Testis (tissue), 3 donors: ENCODE measurements around the gene F5. TPM values are rescaled to one million over a fixed set of nuclear protein-coding genes. Genes with fewer than 3 reads are reported as not detected.

Source experiments
- DNase-seq: peaks from one replicate; pipeline ENCODE4 v3.0.0-alpha.2; 2019
- H3K27ac ChIP-seq, 2 donors: fragments of 200-600 bp; sonication (generic); one replicate each; pipeline ENCODE4 v1.5.1; 2019
- H3K27me3 ChIP-seq: fragments of 200-600 bp; sonication (generic); one replicate; pipeline ENCODE4 v1.5.1; 2019
- H3K36me3 ChIP-seq: fragments of 200-600 bp; sonication (generic); one replicate; pipeline ENCODE4 v1.5.1; 2017; ENCODE audit warnings: low read depth; ENCODE audit errors: missing control alignments
- H3K4me1 ChIP-seq: fragments of 200-600 bp; sonication (generic); one replicate; pipeline ENCODE4 v1.5.1; 2019
- H3K4me3 ChIP-seq, 2 donors: fragments of 200-600 bp; sonication (generic); one replicate each; pipeline ENCODE4 v1.5.1; 2017 to 2019
- H3K9me3 ChIP-seq: fragments of 200-600 bp; sonication (generic); one replicate; pipeline ENCODE4 v1.5.1; 2017
- CTCF ChIP-seq, 3 experiments: fragments of 450-650 bp in 2 of 3; fragments of 200-600 bp in 1 of 3; sonication (generic) in 1 of 3; IDR thresholded peaks; one replicate each; pipeline ENCODE4 v1.5.1; 2016 to 2019; ENCODE audit warnings: antibody characterized with exemption in 3 of 3, mild to moderate bottlenecking in 2 of 3, moderate library complexity in 1 of 3
- POLR2A ChIP-seq: fragments of 450-650 bp; IDR thresholded peaks from one replicate; pipeline ENCODE4 v1.6.1; 2017; ENCODE audit warnings: antibody characterized with exemption, mild to moderate bottlenecking, moderate library complexity
- WGBS, 2 donors: methylation state at CpG; one replicate each; pipeline ENCODE4 v1.1.5; 2018; 5-methylcytosine and 5-hydroxymethylcytosine counted together
- intact Hi-C: fragments of 100-400 bp; cut with DNase I; formaldehyde crosslinking; loops from one replicate; pipeline ENCODE4 v1.15.1; 2023; ENCODE audit warnings: low total_unique reads
- polyA plus RNA-seq: library from polyadenylated mRNA; stranded (reverse); fragments of 350-450 nt; fragmentation: Illumina TruSeq; extraction: RNeasy Lipid Tissue Mini Kit (QIAGEN cat#74804); gene quantifications from one replicate; pipeline ENCODE4 v1.2.3, GENCODE V29; 2014; ENCODE audit warnings: low read depth, low replicate concordance; ENCODE audit not compliant: insufficient read depth
- total RNA-seq, 2 donors: library from RNA; depleted of rRNA; stranded (reverse); fragments of >200 nt; gene quantifications; one replicate each; pipeline ENCODE4 v1.2.3, GENCODE V29; 2016

F5 gene
- total and polyA plus RNA-seq, 3 donors from 2014 or later: 0.63 to 5.2 (median 2.0) TPM

DNA sequence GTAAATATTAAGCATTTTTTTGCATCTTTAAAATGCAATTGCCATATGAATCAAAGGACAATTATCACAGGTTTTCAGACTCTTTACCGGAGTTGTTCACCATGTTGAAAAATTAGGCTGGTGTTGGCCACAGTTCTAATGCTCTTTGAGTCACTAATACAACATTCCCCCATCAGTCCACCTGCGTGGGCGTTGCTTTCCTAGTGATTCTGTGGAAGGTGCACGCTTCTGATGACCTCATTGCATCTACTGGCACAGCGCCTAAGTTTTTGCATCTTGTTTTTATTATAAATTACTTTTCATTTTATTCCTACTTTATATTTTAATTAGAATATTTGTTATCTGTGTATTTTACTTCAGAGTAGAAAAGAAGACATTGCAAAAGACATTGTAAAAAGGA, 4.7 kb upstream of the F5 start:
- H3K27me3 ChIP-seq: no peaks in the 10 kb centered on the region
- intact Hi-C loops: no loop called here
- no peak overlapping the region for H3K27ac ChIP-seq
- 83 to 89% methylated on average over 5 of the region's 5 CpGs for WGBS, 2 donors
- no peak for DNase-seq
- H3K9me3 ChIP-seq: no peaks in the 10 kb centered on the region
- no peak overlapping the region for H3K4me3 ChIP-seq
- no peak for TF ChIP-seq CTCF (IDR thresholded peaks at IDR 0.05)
- no peak for TF ChIP-seq POLR2A
- H3K4me1 ChIP-seq: peaks cover 8% of the 10 kb centered on the region
- no peaks in the 10 kb centered on the region for H3K36me3 ChIP-seq

- Histone ChIP-seq H3K4me3 (no peak overlapping the region), H3K36me3 (no peaks in the 10 kb centered on the region), H3K27me3 (no peaks in the 10 kb centered on the region), H3K9me3 (no peaks in the 10 kb centered on the region), H3K4me1 (peaks cover 8% of the 10 kb centered on the region), H3K27ac (no peak overlapping the region)
- intact Hi-C loops: no loop called here
- no peak for TF ChIP-seq CTCF (IDR thresholded peaks at IDR 0.05)
- no peak for TF ChIP-seq POLR2A
- 84 to 87% methylated on average over 4 of the region's 4 CpGs for WGBS, 2 donors
- DNase-seq: no peak
Measured at GRCh38 chr1:169588785-169589485, 2.7 kb upstream of the F5 start.

- Histone ChIP-seq H3K4me3 (no peak overlapping the region), H3K27ac (no peak overlapping the region), H3K4me1 (peaks cover 8% of the 10 kb centered on the region), H3K9me3 (no peaks in the 10 kb centered on the region), H3K36me3 (no peaks in the 10 kb centered on the region), H3K27me3 (no peaks in the 10 kb centered on the region)
- TF ChIP-seq CTCF (IDR thresholded peaks at IDR 0.05): no peak
- TF ChIP-seq POLR2A: no peak
- no peak for DNase-seq
- 12 to 38% methylated on average over 1 of the region's 1 CpG for WGBS, 2 donors
- intact Hi-C loops: no loop called here
Measured at GRCh38 chr1:169588112-169588511, 1.8 kb upstream of the F5 start.

DNA sequence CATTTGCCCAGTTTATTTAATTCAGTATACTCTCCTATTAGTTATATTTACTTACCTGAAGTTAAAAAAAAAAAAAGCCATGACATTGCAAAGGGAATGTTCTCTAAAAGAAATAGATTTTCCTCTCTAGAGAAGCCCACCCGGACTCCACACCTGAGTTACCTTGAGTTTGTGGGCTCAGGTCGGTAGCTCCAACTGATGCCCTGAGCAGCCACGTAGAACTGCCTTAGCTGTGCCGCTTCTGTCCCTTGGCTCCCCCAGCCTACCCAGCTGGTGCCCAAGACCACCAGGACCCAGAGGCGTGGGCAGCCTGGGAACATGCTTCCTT, 250 bp downstream of the F5 start:
- H3K27ac ChIP-seq: no peak overlapping the region
- H3K27me3 ChIP-seq: no peaks in the 10 kb centered on the region
- no peaks in the 10 kb centered on the region for H3K36me3 ChIP-seq
- H3K4me3 ChIP-seq: peak overlapping the region in 1 of 2 donors; percentile 23
- intact Hi-C loops: no loop called here
- peaks cover 8% of the 10 kb centered on the region for H3K4me1 ChIP-seq
- 12 to 21% methylated on average over 4 to 5 of the region's 5 CpGs for WGBS, 2 donors
- H3K9me3 ChIP-seq: no peaks in the 10 kb centered on the region
- DNase-seq: no peak
- TF ChIP-seq CTCF (IDR thresholded peaks at IDR 0.05): no peak
- no peak for TF ChIP-seq POLR2A

DNA sequence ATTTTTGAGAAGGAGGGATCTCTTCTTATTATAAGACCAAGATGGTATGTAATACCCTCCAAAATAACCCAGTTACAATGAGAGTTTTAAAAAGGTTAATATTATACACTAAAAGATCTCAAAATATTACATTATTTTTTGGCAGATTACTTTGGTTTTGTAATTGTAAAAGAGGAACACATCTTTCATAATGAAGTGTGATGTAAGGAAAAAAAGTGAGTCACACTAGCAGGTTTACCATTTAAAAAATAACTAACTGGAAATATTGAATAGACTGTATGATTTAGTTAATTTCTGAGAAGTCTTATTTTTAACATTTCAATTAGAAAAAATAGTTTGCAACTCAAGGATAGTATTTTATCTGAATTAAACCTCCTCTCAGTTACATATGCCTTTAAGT, 1.1 kb downstream of the F5 start:
- Histone ChIP-seq H3K4me3 (no peak overlapping the region), H3K4me1 (peaks cover 8% of the 10 kb centered on the region), H3K27me3 (no peaks in the 10 kb centered on the region), H3K9me3 (no peaks in the 10 kb centered on the region), H3K36me3 (no peaks in the 10 kb centered on the region), H3K27ac (no peak overlapping the region)
- intact Hi-C loops: no loop called here
- no peak for TF ChIP-seq CTCF (IDR thresholded peaks at IDR 0.05)
- TF ChIP-seq POLR2A: no peak
- no peak for DNase-seq
